CD4-positive, alpha-beta T cell treated with Interleukin-12 subunit alpha and Interleukin-12 subunit beta, for 1 hour (primary cell): Measurements from ENCODE around the gene PDE8A.

Experiments used
- DNase-seq: peaks from one replicate; pipeline ENCODE4 v3.0.0-alpha.2; 2020

Gene PDE8A

DNA sequence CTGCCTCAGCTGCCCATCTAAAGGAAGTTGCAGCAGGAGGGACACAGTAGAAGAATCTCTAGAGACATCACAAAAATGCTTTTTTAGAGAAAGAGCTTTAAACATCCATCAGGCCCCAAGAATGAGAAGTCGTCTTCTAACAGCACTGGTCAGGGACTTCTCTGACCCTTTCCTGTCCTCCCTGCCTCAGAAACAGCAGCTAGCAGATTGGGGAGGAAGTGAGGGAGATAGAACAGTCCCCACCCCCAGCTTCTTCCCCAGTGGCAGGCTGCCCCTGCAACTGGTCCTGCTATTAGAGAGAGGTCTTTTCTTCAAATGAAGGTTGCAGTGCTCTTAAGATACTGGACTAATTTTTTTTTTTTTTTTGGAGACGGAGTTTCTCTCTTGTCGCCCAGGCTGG is 55.1 kb downstream of the PDE8A start:
- DNase-seq = no peak

DNA sequence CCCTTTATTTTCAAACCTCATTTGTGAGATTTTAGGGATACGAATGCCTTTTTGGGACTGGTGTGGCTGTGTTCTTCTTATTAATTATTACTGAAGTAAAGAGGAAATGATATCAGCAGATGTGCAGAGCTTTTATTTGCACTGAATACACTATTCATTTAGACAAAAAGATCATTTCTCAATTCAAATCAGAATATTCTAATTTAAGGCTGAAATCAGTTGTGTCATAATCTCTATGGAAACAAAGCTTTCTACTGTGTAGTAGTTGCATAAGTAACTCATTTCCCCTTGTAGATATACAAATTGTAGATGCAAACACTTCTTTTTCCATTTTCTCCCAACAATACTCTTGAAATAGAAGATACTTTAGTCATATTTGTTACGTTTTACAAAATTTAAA is 56.0 kb downstream of the PDE8A start:
- no peak for DNase-seq

DNA sequence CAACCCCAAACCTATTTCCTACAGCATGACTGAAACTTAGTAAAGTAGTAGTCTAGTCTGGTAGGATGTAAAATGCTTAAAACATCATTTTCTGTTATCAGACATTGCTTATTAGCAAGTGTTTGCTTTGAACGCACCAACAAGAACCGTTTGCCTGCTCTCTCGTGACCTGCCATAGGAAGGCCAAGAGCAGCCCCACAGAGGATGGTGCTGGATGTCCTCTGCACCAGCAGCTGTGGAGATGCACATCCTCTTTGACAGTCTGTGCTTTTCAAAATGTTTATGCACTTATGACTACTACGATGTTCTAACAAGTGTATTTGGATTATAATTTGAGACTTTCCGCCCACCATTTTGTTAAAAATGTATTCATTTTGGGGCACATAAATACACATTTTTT is 59.6 kb downstream of the PDE8A start:
- DNase-seq = no peak

DNA sequence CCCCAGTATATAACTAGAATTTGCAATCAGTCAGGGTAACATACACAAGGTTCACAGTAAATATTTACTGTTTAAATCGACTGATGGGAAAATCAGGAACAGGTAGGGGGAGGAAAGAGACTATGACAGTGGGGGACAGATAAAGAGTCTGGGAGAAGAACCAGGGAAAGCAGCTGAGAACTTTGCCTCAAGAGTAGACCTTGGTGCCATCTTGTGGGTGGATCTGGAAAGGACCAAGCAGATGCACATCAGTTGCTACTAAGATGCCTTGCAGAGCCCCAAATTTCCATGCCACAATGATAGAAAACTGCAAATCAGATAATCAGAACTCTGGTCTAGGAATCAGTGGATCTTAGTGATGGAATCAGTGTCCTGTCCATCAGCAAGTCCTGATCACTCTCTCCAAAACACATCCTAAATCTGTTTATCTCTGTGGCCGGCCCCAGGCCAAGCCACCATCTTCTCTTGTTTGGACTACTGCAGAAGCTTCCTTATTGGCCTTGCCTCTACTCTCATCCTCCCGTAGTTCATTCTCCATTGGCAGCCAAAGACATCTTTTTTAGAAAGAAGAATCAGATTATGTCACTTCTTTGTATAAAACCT is 62.7 kb downstream of the PDE8A start:
- DNase-seq = peak; percentile 54

DNA sequence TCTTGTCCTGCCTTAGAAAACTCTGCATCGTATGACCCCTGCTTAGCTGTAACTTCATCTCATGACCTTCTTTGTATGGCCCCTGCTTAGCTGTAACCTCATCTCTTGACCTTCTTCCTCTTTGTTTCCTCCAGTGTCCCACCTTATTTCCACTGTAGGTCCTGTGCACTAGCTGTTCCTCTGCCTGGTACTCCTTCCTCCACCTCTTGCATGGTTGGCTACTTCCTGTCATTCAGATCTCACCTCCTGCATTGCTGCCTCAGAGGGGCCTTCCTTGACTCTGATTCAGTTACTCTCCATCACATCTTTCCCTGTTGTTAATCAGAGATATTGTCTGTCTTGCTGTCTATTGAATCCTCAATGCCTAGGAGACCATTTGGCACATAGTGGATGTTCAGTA is 63.2 kb downstream of the PDE8A start:
- no peak for DNase-seq

DNA sequence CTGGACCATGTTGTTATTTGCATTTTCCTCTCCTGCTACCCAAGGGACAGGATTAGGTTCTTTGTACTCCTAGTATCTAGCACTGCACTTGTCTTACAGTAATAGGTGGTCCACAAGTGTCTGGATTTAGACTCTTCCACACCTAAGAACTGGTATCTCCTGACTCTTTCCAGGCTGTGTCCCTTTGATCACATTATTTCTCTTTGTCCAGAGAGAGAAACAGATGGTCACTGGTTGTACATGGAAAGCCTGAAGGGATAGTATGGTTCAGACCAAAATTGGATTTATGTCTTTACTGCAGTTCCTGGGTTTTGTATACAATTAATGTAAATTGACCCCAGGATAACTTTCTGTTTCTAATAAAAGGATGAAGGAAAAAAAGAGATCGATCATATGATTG is 64.0 kb downstream of the PDE8A start:
- DNase-seq = no peak

DNA sequence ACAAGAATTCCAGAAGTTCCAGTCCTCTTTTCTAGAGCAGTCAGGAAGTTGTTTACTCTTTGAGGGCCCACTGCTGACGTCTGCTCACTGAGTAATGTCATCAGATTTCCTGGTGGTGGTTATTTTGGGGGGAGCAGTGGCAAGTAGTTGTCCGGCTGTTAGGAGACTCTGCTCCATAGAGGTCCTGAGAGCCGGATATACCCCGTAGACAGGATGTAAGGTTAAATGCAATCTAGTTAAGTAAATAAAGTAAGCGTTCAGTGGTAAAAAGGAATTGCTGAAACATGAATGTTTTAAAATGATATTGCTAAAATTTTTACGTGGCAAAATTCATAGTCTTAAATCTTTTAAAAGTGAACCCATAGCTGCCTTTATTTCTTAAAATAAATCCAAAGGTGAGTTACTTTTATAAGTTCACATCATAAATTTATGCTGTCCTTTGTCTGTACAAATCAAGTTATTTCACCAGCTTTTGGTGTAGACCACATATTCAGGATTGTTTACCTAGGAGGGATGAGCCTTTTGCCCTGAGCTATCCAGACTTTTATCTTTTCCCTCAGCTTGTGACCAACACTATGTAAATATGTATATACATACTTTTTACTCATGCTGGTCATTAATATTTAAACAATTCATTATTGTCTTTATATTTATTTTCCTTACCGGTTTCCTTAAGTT is 65.8 kb downstream of the PDE8A start:
- DNase-seq = peak; percentile 15

DNA sequence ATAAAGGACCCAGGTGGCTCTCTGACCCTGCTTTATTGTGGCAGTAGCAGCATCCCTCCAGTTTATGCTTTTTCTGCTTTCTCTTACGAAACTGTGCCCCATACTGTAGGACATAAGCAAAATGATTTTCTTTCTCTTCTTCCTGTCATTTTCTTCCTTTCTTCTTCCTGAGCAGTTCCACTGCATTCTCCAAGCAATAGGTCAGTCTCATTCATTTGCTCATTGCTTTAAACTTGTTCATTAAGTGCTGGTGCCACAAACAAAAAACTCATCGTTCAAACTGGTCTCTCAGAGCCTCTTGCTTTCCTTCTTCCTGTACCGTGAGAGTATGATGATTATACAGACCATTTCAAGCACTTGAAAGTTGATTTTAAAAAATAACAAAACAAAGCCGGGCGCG is 66.8 kb downstream of the PDE8A start:
- no peak for DNase-seq

DNA sequence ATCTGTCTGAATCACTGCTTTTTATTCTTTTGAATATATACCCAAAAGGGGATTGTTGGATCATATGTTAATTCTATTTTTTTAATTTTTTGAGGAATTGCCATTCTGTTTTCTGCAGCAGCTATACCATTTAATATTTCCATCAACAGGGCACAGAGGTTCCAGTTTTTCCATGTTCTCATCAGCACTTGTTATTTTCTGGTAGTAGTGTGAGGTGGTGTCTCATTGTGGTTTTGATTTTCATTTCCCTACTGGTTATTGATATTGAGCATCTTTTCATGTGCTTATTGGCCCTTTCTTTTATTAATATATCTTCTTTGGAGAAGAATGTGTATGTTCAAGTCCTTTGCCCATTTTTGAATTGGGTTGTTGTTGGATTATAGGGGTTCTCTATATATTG is 68.1 kb downstream of the PDE8A start:
- no peak for DNase-seq

DNA sequence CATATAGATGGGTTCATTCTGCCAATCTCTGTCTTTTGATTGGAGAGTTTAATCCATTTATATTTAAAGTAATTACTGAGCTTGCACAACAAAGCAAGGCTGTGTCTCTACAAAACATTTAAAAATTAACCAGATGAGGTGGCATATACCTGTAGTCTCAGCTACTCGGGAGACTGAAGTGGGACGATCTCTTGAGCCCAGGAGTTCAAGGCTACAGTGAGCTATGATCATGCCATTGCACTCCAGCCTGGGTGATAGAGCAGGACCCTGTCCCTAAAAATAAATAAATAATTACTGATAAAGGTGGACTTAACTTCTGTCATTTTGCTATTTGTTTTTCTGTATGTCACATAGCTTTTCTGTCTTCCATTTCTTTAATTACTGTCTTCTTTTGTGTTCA is 78.1 kb downstream of the PDE8A start:
- no peak for DNase-seq

DNA sequence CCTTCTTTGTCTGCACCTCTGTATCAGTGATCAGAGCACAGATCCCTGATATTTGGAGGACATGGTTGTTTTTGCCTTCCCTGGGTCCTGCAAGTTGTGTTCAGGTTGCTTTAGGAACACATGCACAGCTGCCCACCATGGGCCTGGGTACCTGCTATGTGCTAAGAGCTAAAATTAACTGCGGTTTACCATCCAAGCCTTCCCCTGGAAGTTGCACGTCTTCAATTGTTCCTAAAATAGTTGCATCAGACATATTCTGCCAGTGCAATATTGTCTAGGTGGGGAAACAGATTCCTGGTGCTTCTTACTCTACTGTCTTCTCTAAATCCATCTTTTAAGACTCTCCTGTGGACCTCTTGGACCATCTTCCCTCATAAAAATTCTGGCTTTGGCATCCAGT is 80.9 kb downstream of the PDE8A start:
- DNase-seq = no peak

DNA sequence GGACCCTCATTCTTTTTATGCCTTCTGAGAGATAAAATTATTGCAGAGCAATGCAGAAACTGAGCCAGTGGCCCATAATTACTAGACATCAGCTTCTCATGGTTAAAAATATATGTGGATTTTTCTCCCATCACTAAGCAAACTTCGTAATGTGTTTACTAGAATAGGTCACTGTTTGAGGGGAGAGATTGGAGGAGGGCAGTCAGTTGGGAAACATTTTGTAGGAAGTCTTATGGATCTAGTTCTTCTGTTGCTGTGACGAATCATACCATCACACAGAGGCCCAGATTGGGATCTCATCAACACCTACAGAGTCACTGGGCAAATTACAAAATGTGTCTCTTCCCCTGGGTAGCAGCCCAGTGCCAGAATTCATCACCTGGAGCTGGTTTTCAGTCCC is 81.4 kb downstream of the PDE8A start:
- no peak for DNase-seq

DNA sequence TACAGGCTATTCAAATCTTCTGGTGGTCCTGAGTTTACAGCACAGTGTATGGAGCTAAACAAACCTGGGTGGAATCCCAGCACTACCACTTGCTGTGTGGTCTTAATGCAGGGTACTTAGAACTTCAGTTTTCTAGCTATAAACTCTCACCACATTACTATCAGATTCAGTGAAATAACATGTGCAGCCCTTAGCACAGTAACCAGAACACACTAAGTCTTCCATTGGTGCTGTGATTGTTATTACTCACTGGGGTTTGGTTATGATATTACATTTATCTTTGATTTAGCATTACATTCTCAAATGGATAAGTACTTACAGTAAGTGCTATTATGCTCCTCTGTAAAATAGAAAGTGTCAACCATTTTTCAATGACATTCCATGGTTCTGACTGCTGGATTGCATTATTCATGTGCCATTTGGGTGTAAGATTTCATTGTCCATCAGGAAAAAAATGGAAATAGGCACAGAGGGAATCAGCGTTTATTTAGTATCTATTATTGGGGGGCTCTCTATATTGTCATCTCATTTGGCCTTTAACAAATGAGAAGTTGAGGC is 81.9 kb downstream of the PDE8A start:
- no peak for DNase-seq

DNA sequence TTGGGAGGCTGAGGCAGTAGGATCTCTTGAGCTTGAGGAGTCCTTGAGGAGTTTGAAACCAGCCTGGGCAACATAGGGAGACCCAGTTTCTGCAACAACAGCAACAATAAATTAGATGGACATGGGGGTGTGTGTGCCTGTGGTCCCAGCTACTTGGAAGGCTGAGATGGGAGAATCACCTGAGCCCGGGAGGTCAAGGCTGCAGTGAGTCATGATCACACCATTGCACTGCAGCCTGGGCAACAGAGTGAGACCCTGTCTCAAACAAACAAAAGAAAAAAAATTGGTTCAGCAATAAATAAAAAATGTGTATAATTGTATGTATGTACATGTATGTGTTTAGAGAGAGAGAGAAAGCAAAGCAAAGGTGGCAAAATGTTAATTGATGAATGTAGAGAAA is 83.1 kb downstream of the PDE8A start:
- DNase-seq = no peak

DNA sequence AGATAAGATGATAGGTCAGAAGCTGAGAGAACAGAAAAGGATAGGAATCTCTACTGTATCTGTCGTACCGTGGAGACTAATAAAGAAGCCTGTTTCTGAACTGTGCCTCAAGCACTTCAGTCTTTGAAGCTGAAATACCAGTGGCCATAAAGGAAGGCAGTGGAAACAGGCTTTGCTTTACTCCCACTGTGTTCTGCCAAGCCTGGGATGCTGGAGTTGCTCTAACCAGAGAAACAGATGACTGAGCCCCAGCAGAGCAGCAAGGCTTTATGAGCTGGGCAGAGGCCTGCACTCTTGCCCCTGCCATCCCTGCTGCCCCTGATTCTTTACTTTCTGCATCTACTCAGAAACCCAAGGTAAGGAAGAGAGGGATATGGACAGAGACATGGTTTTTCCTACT is 89.4 kb downstream of the PDE8A start:
- no peak for DNase-seq

DNA sequence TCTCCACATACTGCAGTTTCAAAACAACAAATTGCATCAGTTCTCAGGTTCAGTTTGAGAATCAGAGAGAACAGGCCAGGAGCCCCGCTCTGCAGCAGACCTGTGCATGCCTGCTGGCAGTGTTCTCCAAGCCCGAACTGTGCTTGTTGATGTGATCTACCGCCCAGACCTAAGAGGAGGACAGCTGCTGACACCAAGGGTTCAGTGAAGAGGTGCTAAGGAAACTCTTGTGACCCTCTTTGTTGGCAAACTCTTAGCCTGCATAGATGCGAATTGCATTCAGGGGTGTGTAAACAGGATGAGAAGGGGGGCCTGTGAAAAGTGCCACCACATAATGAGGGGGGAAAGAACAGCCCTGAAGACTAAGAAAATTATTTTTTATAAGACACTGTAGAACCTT is 89.8 kb downstream of the PDE8A start:
- no peak for DNase-seq

DNA sequence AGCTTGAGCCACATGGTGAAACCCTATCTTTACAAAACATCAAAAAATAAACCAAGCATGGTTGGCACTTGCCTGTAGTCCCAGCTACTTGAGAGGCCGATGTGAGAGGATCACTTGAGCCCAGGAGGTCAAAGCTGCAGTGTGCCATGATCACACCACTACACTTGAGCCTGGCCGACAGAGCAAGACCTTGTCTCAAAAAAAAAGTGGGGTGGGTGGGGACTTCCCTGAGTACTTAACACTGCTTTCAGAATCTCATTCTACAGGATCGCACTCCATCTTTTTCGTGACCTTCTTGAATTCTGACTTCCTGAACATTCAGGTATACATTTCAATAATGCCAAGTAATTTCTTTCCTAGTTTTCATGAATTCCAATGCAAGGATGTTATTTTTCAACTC is 91.3 kb downstream of the PDE8A start:
- no peak for DNase-seq

DNA sequence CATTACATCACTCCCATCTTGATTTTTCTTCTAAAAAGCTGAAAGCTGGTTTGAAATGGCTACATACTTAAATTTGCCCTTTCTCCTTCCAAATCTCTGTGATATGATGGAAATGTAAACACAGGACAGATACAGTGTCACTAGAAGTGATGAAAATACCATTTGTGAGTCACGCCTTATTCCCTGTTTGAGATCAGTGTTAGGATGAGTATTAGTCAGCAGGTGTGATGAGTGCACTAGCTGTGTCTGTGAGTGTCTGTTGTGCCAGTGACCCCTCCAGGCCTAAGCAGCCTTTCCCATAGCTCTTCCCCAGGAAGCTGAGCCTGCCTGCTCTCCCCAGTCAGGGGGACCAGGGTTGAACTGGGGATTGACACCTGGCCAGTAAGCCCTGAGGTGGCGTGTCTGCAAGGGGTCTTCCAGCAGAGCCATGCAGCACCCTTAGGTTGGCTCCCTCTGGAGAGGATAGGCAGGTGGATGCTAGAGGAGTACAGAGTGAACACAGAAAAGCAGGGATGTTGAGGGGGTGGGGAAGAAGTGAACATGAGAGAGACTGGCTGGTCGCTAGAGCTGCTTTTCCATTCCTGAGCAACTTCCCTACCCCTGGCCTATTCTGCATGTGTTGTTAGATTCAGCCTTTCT is 92.0 kb downstream of the PDE8A start:
- DNase-seq = no peak

DNA sequence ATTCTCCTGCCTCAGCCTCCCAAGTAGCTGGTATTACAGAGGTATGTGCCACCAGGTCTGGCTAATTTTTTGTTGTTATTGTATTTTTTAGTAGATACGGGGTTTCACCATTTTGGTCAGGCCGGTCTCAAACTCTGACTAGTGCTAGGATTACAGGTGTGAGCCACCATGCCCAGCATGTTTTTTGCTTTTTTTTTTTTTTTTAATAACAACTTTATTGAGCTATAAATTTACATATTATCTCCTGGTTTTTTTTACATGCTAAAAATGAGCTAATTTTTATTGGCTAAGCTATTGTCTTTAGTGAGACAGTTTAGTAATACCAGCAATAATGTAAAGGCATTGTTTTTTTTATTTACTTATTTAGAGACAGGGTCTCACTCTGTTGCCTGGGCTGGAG is 105.2 kb downstream of the PDE8A start:
- DNase-seq = no peak

DNA sequence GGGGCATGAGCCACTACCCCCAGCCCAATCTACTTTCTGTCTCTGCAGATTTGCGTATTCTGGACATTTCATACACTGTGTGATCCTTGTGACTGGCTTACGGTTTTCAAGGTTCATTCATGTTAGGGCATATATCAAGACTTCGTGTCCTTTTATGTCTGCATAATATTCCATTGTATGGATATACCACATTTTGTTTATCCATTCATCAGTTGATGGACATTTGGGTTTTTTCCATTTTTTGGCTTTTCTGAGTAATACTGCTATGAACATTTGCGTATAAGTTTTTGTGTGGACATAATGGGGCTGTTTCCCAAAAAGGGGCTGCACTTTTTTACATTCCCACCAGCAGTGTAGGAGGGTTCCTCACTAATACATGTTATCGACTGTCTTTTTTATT is 106.6 kb downstream of the PDE8A start:
- DNase-seq = no peak

DNA sequence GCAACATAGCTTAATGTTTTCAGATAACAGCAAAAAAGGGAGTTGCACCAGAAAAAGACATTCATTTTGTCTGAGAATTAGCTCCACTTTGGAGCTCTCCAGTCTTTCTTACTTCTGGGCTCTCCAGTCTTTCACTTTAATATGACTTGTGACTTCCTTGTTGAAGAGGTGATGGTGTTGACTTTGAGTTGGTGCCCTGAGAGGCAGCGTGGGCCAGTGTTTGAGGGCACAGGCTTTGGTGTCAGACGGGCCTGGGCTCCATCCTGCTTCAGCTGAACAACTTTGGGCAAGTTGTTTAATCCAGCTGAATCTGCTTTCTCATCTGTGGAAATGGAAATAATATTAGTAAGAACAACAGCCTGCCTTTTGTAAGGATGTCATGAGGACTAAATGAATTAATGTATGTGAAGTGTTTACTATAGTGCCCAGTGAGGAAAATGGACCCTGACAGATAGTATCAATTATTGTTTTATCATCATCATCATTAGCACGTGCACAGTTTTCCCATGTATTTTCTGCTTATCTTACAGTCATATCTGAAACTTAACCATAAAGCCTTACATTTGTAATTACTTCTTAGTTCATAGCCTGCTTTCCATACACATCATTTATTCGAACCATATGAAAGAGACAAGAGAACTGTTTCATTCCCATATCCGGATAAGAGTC is 108.4 kb downstream of the PDE8A start:
- DNase-seq = no peak

DNA sequence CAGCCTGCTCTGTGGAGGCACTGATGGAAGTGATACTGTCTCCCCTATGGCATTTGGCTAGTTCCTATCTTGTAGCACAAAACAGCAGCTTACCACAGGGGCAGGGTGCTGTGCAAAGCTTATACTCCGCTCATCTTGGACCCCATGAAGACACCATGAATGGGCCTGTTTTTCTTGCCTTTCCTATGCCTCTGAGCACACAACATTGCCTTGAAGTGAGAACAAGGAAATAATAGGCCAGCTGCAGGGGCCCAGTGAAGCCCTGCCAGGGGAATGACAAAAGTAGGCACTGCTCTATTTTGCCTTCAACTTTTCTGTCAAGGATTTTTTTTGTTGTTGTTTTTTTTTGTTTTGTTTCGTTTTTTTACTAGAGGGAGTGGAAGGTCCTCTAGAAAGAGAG is 110.3 kb downstream of the PDE8A start:
- DNase-seq = no peak

DNA sequence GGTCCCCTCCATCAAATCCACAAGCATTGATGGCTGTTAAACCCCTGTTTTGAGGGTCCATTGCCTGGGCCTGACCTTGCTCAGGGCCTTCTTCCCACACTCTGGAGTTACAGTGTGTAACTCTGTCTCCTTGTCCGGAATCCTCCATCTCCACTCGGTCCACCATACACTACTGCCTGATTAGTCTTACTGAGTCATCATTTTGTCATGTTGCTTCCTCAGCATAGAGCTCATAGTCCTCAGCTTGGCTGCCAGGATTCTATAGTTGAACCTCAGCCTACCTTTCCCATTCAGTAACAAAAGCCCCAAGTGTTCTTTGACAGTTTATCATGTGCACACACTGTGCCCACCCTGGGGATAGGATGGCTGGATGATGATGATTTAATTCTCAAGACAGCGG is 113.0 kb downstream of the PDE8A start:
- no peak for DNase-seq

DNA sequence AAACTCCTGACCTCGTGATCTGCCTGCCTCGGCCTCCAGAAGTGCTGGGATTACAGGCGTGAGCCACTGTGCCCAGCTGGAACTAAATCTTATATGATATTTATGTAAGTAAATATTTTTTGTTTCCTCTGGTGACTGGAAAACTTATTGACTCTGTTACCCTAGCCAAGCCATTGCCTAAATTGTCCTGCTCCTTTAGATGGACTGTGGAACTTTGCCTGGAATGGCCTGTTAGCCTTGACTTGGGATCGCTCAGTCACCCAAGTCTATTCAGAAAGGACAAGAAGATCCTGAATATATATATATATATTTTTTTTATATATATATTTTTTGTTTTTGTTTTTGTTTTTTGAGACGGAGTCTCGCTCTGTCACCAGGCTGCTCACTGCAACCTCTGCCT is 113.9 kb downstream of the PDE8A start:
- DNase-seq = no peak
